Endothelial cell of umbilical vein (primary cell): ENCODE data around the gene LCLAT1. TPM values are rescaled to one million over a fixed set of nuclear protein-coding genes. Genes with fewer than 3 reads are reported as not detected.

Source experiments
- BruUV-seq: library from RNA; stranded (reverse); fragments of 400-500 nt; replicated peaks from 2 replicates; lab custom pipeline; 2021; lab: Mats Ljungman, UMichigan
- CTCF ChIA-PET: fragments of 300-600, 350-600 bp; sonication (Branson Sonifier 250); formaldehyde crosslinking; loops from one replicate; lab custom pipeline; 2021; ENCODE audit warnings: antibody characterized with exemption, inconsistent platforms; lab: Charles Lee
- POLR2A ChIA-PET: fragments of 300-600, 350-600 bp; sonication (Branson Sonifier 250); formaldehyde crosslinking; loops from one replicate; lab custom pipeline; 2021; ENCODE audit warnings: antibody characterized with exemption, inconsistent platforms; lab: Charles Lee
- DNase-seq: peaks from one replicate; pipeline ENCODE4 v3.0.0-alpha.2; 2011; ENCODE audit warnings: low read depth, low spot score
- FAIRE-seq: peaks from 2 replicates; lab custom pipeline; 2011; peaks lifted over from hg19 to GRCh38; lab: Jason Lieb, UNC
- H2AFZ ChIP-seq: 2 replicates; pipeline ENCODE4 v1.6.0; 2012; ENCODE audit warnings: low read depth, low read length, control low read depth, inconsistent platforms
- H3K27ac ChIP-seq: 2 replicates; pipeline ENCODE4 v1.5.1; 2011; ENCODE audit warnings: low read depth, mild to moderate bottlenecking, control low read depth, low read length, moderate library complexity; ENCODE audit not compliant: insufficient read depth
- H3K27me3 ChIP-seq, 2 experiments: 2 replicates each; pipeline versions ENCODE4 v1.6.0 to v1.6.1; 2011; ENCODE audit warnings: low read length in 2 of 2, mixed read lengths in 1 of 2; ENCODE audit not compliant: control insufficient read depth in 2 of 2, insufficient read depth in 2 of 2
- H3K36me3 ChIP-seq, 2 experiments: 2 replicates in 1 of 2; 3 replicates in 1 of 2; pipeline ENCODE4 v1.5.1; 2011; ENCODE audit warnings: low read length in 2 of 2, mild to moderate bottlenecking in 1 of 2, moderate library complexity in 1 of 2; ENCODE audit not compliant: control insufficient read depth in 2 of 2, insufficient read depth in 2 of 2; ENCODE audit errors: extremely low read depth in 1 of 2
- H3K4me1 ChIP-seq: 3 replicates; pipeline ENCODE4 v1.5.1; 2011; ENCODE audit warnings: mild to moderate bottlenecking, low read length; ENCODE audit not compliant: control insufficient read depth, insufficient read depth; ENCODE audit errors: extremely low read depth
- H3K4me2 ChIP-seq: 2 replicates; pipeline ENCODE4 v1.6.1; 2011; ENCODE audit warnings: low read length, control low read depth, mixed read lengths; ENCODE audit not compliant: insufficient read depth
- H3K4me3 ChIP-seq, 3 experiments: fragments of 200-600 bp in 1 of 3; sonication (generic), shearing (Covaris generic) in 1 of 3; replicated peaks in 1 of 3; 2 replicates each; pipeline ENCODE4 v1.5.1; 2011 to 2016; ENCODE audit warnings: control low read depth in 3 of 3, low read length in 3 of 3, mild to moderate bottlenecking in 2 of 3, inconsistent platforms in 1 of 3, low read depth in 1 of 3, moderate library complexity in 1 of 3; ENCODE audit not compliant: insufficient read depth in 1 of 3
- H3K79me2 ChIP-seq: 2 replicates; pipeline ENCODE4 v1.6.0; 2012; ENCODE audit warnings: low read length, inconsistent platforms; ENCODE audit not compliant: control insufficient read depth, insufficient read depth
- H3K9ac ChIP-seq: replicated peaks from 2 replicates; pipeline ENCODE3; 2011; ENCODE audit warnings: low read length, control low read depth; ENCODE audit not compliant: insufficient read depth; ENCODE audit errors: extremely low read depth
- H3K9me1 ChIP-seq: replicated peaks from 3 replicates; pipeline ENCODE4 v1.6.0; 2011; ENCODE audit warnings: mild to moderate bottlenecking, low read length; ENCODE audit not compliant: control insufficient read depth, insufficient read depth; ENCODE audit errors: extremely low read depth
- H3K9me3 ChIP-seq: replicated peaks from 2 replicates; pipeline ENCODE4 v1.5.1; 2012; ENCODE audit warnings: low read length, inconsistent platforms; ENCODE audit not compliant: control insufficient read depth, insufficient read depth
- H4K20me1 ChIP-seq: replicated peaks from 2 replicates; pipeline ENCODE3; 2011; ENCODE audit warnings: mild to moderate bottlenecking, low read length; ENCODE audit not compliant: control insufficient read depth, insufficient read depth; ENCODE audit errors: extremely low read depth
- CTCF ChIP-seq, 2 donors: IDR thresholded peaks; 1 replicate in 1 of 2; 2 replicates in 1 of 2; pipeline ENCODE4 v1.5.1; 2011; ENCODE audit warnings: low read length in 2 of 2, mild to moderate bottlenecking in 2 of 2, moderate library complexity in 2 of 2, control low read depth in 1 of 2, inconsistent platforms in 1 of 2, low read depth in 1 of 2; ENCODE audit not compliant: insufficient read depth in 1 of 2; ENCODE audit errors: extremely low read depth in 1 of 2
- EZH2 ChIP-seq: IDR thresholded peaks from 2 replicates; pipeline ENCODE4 v1.6.1; 2012; ENCODE audit warnings: borderline replicate concordance, low read depth, mild to moderate bottlenecking, moderate library complexity, low read length, inconsistent platforms; ENCODE audit not compliant: severe bottlenecking
- FOS ChIP-seq: IDR thresholded peaks from 2 replicates; pipeline ENCODE4 v1.6.1; 2011; ENCODE audit warnings: mild to moderate bottlenecking, low read length, moderate library complexity, borderline replicate concordance; ENCODE audit not compliant: insufficient read depth
- GATA2 ChIP-seq: IDR thresholded peaks from 2 replicates; pipeline ENCODE4 v1.7.0; 2011; ENCODE audit warnings: low read depth, mild to moderate bottlenecking, moderate library complexity, mixed read lengths, low read length; ENCODE audit not compliant: insufficient read length, insufficient read depth
- JUN ChIP-seq: IDR thresholded peaks from 2 replicates; pipeline ENCODE4 v1.6.1; 2011; ENCODE audit warnings: borderline replicate concordance, low read depth; ENCODE audit not compliant: insufficient read length, insufficient read depth
- MYC ChIP-seq: IDR thresholded peaks from one replicate; pipeline ENCODE4 v1.6.1; 2011; ENCODE audit warnings: mild to moderate bottlenecking, low read depth, low read length
- POLR2A ChIP-seq: IDR thresholded peaks from 2 replicates; pipeline ENCODE4 v1.6.1; 2012; ENCODE audit warnings: low read depth, mild to moderate bottlenecking, control low read depth, low read length
- POLR2AphosphoS5 ChIP-seq: IDR thresholded peaks from 2 replicates; pipeline ENCODE4 v1.6.1; 2012; ENCODE audit warnings: low read depth, mild to moderate bottlenecking, control low read depth, low read length, moderate library complexity; ENCODE audit not compliant: insufficient read depth
- dilution Hi-C: fragments of 300-500 bp; cut with MboI; formaldehyde crosslinking; loops from one replicate; pipeline ENCODE4 v1.15.0; 2019; ENCODE audit warnings: low sequenced_read_pairs; ENCODE audit not compliant: extremely low pct_ligation_motif_present
- intact Hi-C: fragments of 100-400 bp; cut with micrococcal nuclease; formaldehyde crosslinking; loops from one replicate; pipeline ENCODE4 v1.10.0; 2022
- polyA plus RNA-seq, 4 experiments: library from polyadenylated mRNA; depleted of rRNA in 3 of 4; stranded (reverse) in 3 of 4; unstranded in 1 of 4; fragments of >200 nt; gene quantifications; 2 replicates each; pipeline versions ENCODE4 v1.2.1 to v1.2.3, GENCODE V29; 2011 to 2012; ENCODE audit warnings: missing spikeins in 1 of 4
- total RNA-seq: library from RNA; stranded (reverse); gene quantifications from 2 replicates; pipeline ENCODE4 v1.2.3, GENCODE V29; 2021
- TF ChIP-seq, protein P1 (sequence below): IDR thresholded peaks from 2 replicates; pipeline ENCODE4 v1.6.1; 2011; ENCODE audit not compliant: insufficient read depth, insufficient read length

The LCLAT1 gene
- total and polyA plus RNA-seq, 2 donors (not counting 3 experiments of a cell fraction or from before 2014, with no cell fraction given), result 6.1 to 20.8 TPM

DNA sequence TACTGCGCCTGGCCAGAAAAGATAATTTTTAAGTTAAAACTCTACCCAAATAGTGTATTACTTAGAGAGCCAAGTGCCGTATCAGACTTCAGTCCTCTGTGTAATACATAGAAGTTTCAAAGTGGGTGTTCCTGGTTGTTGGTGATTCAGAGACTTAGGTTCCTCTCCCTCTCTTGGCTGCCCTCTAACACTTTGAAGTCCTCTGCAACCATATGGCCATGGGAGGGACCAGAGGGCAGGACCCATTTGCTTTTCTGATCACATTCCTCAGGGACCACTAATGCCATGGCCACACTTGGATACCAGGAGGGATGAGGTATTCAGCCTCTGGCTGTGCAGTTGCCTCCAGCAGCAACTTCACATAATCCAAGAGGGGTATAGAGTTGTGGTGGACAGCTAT is 228.7 kb downstream of the LCLAT1 start:
- intact Hi-C loops, result no loop called here

GRCh38 chr2:30677231-30677630 is 230.2 kb downstream of the LCLAT1 start:
- DNase-seq (no peak), FAIRE-seq (no peak)
- no peak overlapping the region for H3K4me2 ChIP-seq
- no peaks in the 10 kb centered on the region for H3K9me1 ChIP-seq
- H3K9ac ChIP-seq, result no peak overlapping the region
- POLR2A ChIA-PET, result no interaction called here
- no peak overlapping the region for H3K4me3 ChIP-seq
- H3K4me1 ChIP-seq, result no peaks in the 10 kb centered on the region
- H3K9me3 ChIP-seq, result no peaks in the 10 kb centered on the region
- TF ChIP-seq POLR2A (no peak), FOS (no peak), GATA2 (no peak), EZH2 (no peak), POLR2AphosphoS5 (no peak), MYC (no peak), JUN (no peak), CTCF (IDR thresholded peaks at IDR 0.05; ENCODE audit: extremely low read depth in 1 of 2, insufficient read depth in 1 of 2, low read depth in 1 of 2, low read length in 2 of 2) (no peak)
- TF ChIP-seq, protein P1, sequence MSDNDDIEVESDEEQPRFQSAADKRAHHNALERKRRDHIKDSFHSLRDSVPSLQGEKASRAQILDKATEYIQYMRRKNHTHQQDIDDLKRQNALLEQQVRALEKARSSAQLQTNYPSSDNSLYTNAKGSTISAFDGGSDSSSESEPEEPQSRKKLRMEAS, result no peak
- no peak overlapping the region for H3K27ac ChIP-seq
- dilution Hi-C loops, result no loop called here
- intact Hi-C loops, result no loop called here
- no TSS peak for BruUV-seq
- no peaks in the 10 kb centered on the region for H3K79me2 ChIP-seq
- peaks cover 0 to 6% of the 10 kb centered on the region in 2 experiments for H3K27me3 ChIP-seq
- no peaks in the 10 kb centered on the region for H3K36me3 ChIP-seq
- H2AFZ ChIP-seq, result no peak overlapping the region
- CTCF ChIA-PET, result no interaction called here
- H4K20me1 ChIP-seq, result no peaks in the 10 kb centered on the region

More for the DNA sequence above, 228.7 kb downstream of the LCLAT1 start:
- Histone ChIP-seq H3K79me2 (no peaks in the 10 kb centered on the region), H3K4me2 (no peak overlapping the region), H3K9me1 (no peaks in the 10 kb centered on the region), H3K9ac (no peak overlapping the region), H3K4me3 (no peak overlapping the region), H3K4me1 (no peaks in the 10 kb centered on the region), H2AFZ (no peak overlapping the region), H3K27ac (no peak overlapping the region), H3K9me3 (no peaks in the 10 kb centered on the region), H3K27me3 (peaks cover 0 to 6% of the 10 kb centered on the region in 2 experiments), H3K36me3 (no peaks in the 10 kb centered on the region), H4K20me1 (no peaks in the 10 kb centered on the region)
- dilution Hi-C loops, result no loop called here
- DNase-seq (no peak), FAIRE-seq (no peak)
- ChIA-PET POLR2A (no interaction called here), CTCF (no interaction called here)
- no TSS peak for BruUV-seq
- TF ChIP-seq CTCF (IDR thresholded peaks at IDR 0.05; ENCODE audit: extremely low read depth in 1 of 2, insufficient read depth in 1 of 2, low read depth in 1 of 2, low read length in 2 of 2) (no peak), EZH2 (no peak), GATA2 (no peak), POLR2AphosphoS5 (no peak)
